GM19397 (cell line): Measurements from ENCODE around the gene RUFY3.
"Not testable (repeated sequence)": the region's sequence is repeated elsewhere in the genome, so short reads cannot be mapped to it uniquely, and the experiment has no call there.

Experiments used
- ATAC-seq: cut with Tn5 transposase; IDR thresholded peaks from one replicate; pipeline ENCODE4 v1.9.1; 2021; ENCODE audit warnings: mild to moderate bottlenecking, moderate library complexity; ENCODE audit not compliant: unreplicated experiment

The RUFY3 gene

GRCh38 chr4:70769396-70769795 lies 47.6 kb downstream of the RUFY3 start:
- not testable (repeated sequence) for ATAC-seq

DNA sequence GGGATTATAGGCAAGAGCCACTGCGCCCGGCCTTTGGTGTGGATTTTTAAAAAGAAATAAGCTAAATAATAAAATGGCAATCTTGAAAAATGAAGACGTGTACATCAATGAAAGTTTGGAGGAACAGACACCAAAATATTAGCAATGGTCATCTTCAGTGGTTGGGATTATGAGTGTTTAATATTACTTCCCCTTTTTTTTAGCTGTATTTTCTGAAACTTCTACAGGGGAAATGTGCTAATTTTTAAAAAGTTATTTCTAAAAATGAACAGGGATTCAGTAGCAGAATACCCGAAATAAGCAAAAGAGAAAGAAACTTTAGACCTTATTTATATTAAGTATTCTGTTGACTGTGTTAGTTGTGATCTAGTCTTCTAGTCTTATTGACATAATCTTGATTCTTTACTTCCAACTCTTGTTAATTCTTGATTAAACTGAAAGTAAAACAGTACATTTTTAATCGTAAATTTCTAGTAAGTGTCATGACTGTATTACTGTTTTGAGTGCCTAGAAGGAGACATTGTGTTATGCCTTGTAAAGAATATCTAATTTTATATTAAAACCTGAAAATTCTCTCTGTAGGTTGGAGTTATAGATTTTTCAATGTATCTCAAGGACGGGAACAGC lies 51.3 kb downstream of the RUFY3 start:
- no peak for ATAC-seq

DNA sequence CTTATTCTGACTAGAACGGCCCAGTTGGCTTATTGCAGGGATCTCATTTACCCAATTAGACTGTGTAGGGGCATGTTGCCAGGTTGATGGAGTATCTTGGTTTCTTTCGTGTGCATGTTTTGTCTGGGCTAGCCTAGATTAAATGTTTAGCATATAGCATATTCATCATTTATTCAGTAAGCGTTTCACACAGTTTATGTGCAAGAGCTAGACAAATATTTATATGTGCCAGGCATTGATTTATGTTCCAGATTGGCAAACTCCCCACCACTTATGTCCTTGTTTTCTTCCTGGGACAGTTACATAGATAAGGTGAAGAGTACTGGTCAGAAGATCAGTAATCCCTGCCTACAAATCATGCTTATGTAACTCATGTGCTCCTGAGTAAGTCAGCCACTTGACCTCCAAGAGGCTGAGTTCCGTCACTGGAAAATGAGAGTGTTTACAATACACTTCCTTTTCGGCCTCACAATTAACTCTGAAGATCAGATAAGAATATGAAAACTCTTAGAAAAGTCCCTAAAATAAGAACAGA lies 57.2 kb downstream of the RUFY3 start:
- no peak for ATAC-seq

DNA sequence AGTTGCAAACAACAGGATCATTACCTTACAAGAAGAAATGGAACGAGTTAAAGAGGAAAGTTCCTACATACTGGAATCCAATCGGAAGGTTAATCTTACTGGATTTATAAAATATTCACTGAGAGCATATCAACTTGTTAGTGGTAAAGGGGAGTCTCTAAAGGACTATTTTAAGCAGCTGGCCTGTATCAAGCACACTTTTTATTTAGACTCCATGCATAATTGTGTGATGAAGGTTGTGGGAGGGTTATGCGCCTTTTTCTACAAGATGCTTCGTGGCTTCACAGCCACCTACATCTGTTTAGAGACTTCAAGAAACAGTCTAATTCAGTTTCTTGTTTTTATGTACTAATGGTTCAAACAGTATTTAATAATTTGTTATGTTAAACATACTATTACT lies 61.3 kb downstream of the RUFY3 start:
- ATAC-seq: no peak

GRCh38 chr4:70787496-70787895 lies 65.7 kb downstream of the RUFY3 start:
- no peak for ATAC-seq

GRCh38 chr4:70788733-70789132 lies 67.0 kb downstream of the RUFY3 start:
- ATAC-seq: no peak

GRCh38 chr4:70793626-70794025 lies 71.9 kb downstream of the RUFY3 start:
- no peak for ATAC-seq

GRCh38 chr4:70801265-70801809 lies 79.6 kb downstream of the RUFY3 start:
- no peak for ATAC-seq

GRCh38 chr4:70802928-70803580 lies 81.3 kb downstream of the RUFY3 start:
- ATAC-seq: no peak

DNA sequence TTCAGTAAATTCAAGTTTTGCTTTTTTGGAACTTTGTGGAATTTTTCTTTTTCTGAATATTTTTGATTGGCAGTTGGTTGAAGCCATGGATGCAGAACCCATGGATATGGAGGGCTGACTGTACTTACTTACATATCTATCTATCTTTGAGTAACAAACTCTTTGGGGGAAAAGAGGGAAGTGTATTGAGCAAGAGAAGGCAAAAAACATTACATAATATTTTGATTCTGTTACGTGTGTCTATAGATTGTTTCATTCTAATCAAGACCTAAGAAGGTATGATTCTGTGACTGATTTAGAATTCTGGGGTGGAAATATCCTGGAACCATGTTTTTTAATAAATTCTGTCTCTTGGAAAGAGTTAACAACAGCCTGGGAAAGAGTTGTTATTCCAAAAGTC lies 86.4 kb downstream of the RUFY3 start:
- no peak for ATAC-seq

DNA sequence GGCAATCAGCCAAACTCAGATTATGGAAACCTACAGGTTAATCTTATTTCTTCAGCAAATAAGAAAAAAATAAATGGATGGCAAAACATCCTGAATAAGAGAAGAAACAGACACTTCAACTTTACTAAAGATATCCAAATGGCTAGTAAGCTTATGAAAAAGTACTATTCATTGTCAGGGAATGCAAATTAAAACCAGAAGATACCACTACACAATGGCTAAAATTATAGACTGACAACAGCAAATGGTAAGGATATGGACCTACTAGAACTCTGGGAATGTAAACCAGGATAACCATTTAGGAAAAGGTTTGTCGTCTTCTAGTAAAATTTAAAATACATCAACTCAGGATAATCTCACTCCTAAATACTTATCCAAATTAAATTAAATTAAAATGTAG lies 93.6 kb downstream of the RUFY3 start:
- ATAC-seq: no peak

DNA sequence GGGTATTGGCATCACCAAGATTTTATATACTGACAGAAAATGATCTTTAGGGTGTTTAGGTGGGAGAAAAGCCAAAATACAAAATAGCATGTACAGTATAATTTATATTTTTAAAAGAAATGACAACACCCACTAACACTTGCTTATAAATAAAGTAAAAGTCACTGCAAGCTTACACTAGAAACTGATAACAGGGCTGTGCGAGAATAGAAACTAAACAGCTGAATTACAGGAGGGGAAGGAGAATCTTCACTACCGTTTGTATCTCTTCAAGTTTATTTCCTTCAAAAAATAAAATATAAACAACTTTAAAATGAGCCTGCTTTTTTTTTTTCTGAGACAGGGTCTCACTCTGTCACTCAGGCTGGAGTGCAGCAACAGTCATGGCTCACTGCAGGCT lies 95.1 kb downstream of the RUFY3 start:
- no peak for ATAC-seq

DNA sequence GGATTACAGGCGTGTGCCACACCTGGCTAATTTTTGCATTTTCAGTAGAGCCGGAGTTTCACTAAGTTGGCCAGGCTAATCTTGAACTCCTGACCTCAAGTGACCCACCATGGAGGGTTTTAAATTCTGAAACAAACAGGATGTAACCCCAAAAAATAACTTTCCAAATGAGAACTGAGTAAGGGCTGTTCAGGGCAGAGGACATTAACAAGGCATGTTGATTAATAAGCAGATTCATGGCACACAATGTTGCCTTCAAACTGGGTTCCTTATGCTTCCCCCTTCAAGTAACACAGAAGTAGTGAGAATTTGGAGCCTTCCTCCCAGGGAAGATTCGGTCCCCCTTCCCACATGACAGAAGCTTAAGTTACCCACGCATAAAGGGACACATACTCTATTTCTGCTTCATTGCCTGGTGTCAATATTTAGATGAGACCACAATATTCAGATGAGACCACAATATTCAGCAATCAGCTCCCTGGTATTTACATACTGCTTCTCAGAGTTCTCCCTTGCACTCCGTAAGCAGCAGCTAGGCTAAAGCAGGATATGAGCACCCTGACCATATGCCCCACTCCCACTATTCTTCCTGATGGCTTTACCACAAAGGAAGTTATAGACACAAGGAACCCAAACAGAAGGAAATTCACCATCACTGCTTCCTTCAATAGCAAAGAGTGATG lies 96.5 kb downstream of the RUFY3 start:
- peak; percentile 71 for ATAC-seq

DNA sequence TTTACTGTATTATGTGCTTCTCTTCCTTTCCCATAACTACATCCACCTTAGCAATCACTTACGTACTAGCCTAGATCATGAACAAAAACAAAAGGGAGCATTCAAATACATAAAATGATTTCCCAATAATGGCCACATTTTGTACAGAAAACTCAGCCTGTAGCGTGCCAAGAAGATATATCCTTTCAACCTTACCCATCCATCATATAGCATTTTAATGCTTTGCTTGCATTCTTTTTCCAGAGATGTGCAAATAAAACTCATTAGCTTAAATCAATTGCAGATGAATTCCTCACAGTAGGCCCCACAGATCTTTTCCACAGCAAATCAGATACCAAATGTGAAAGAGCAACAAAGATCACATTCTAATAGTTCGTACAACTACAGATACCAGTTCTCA lies 97.2 kb downstream of the RUFY3 start:
- ATAC-seq: no peak

DNA sequence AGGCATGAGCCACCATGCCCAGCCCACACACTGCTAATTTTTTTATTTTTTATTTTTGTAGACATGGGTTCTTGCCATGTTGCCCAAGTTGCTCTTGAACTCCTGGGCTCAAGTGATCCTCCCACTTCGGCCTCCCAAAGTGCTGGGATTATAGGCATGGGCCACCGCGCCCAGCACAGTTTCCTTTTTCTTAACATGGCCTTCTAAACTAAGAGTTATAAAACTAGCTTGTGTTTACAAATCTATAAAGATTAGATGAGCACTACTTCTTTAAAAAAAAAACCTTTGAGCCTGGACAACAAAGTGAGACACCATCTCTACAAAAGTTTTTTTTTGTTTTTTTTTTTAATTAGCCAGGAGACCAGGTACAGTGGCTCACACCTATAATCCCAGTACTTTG lies 107.3 kb downstream of the RUFY3 start:
- ATAC-seq: no peak

- ATAC-seq: no peak
Measured at GRCh38 chr4:70829492-70829891, 107.7 kb downstream of the RUFY3 start.

GRCh38 chr4:70830054-70830453 lies 108.3 kb downstream of the RUFY3 start:
- ATAC-seq: no peak

GRCh38 chr4:70831293-70831692 lies 109.5 kb downstream of the RUFY3 start:
- ATAC-seq: no peak

- no peak for ATAC-seq
Measured at GRCh38 chr4:70833675-70834074, 111.9 kb downstream of the RUFY3 start.

GRCh38 chr4:70836081-70836480 lies 114.3 kb downstream of the RUFY3 start:
- no peak for ATAC-seq

- no peak for ATAC-seq
Measured at GRCh38 chr4:70838204-70838603, 116.4 kb downstream of the RUFY3 start.
